Liver (tissue), 9 donors: ENCODE data around the gene TENT4A. TPM values are rescaled to one million over a fixed set of nuclear protein-coding genes. Genes with fewer than 3 reads are reported as not detected.

Experiments used
- DNase-seq: peaks from one replicate; pipeline ENCODE4 v3.0.0-alpha.2; 2017; ENCODE audit warnings: low spot score
- H3K27ac ChIP-seq, 2 donors: one replicate each; pipeline ENCODE4 v1.7.0; 2013; ENCODE audit warnings: inconsistent platforms in 2 of 2, low read length in 2 of 2, control low read depth in 1 of 2, low read depth in 1 of 2, mild to moderate bottlenecking in 1 of 2
- H3K27me3 ChIP-seq, 4 donors: one replicate each; pipeline versions ENCODE4 v1.6.1 to v1.7.0; 2013; ENCODE audit warnings: low read length in 3 of 4, inconsistent platforms in 1 of 4, mild to moderate bottlenecking in 1 of 4, moderate library complexity in 1 of 4; ENCODE audit not compliant: control insufficient read depth in 4 of 4, insufficient read depth in 4 of 4
- H3K36me3 ChIP-seq, 4 donors: one replicate each; pipeline versions ENCODE4 v1.6.1 to v1.7.0; 2013; ENCODE audit warnings: low read length in 3 of 4, mild to moderate bottlenecking in 3 of 4, low read depth in 1 of 4, moderate library complexity in 1 of 4; ENCODE audit not compliant: control insufficient read depth in 4 of 4, insufficient read depth in 3 of 4
- H3K4me1 ChIP-seq, 4 donors: one replicate each; pipeline versions ENCODE4 v1.6.1 to v1.7.0; 2013; ENCODE audit warnings: low read length in 3 of 4, mild to moderate bottlenecking in 3 of 4, moderate library complexity in 1 of 4; ENCODE audit not compliant: control insufficient read depth in 4 of 4, insufficient read depth in 4 of 4
- H3K4me3 ChIP-seq, 3 donors: one replicate each; pipeline versions ENCODE4 v1.6.1 to v1.7.0; 2013; ENCODE audit warnings: low read length in 3 of 3, control low read depth in 1 of 3, low read depth in 1 of 3, mild to moderate bottlenecking in 1 of 3
- H3K9ac ChIP-seq, 2 donors: one replicate each; pipeline ENCODE4 v1.7.0; 2013; ENCODE audit warnings: low read length in 2 of 2, mild to moderate bottlenecking in 2 of 2, moderate library complexity in 2 of 2, control low read depth in 1 of 2, low read depth in 1 of 2
- H3K9me3 ChIP-seq, 4 donors: one replicate each; pipeline versions ENCODE4 v1.6.1 to v1.7.0; 2013; ENCODE audit warnings: low read length in 3 of 4; ENCODE audit not compliant: control insufficient read depth in 4 of 4
- EGR1 ChIP-seq, 2 donors: IDR thresholded peaks; 2 replicates each; pipeline ENCODE4 v1.6.1; 2016 to 2018; ENCODE audit warnings: antibody characterized with exemption in 2 of 2, low read depth in 2 of 2
- FOXA1 ChIP-seq: IDR thresholded peaks from 2 replicates; pipeline ENCODE4 v1.6.1; 2016; ENCODE audit warnings: antibody characterized with exemption
- FOXA2 ChIP-seq: IDR thresholded peaks from 2 replicates; pipeline ENCODE4 v1.6.1; 2016; ENCODE audit warnings: antibody characterized with exemption
- GABPA ChIP-seq, 2 donors: IDR thresholded peaks in 1 of 2; conservative IDR thresholded peaks in 1 of 2; 2 replicates each; pipeline ENCODE4 v1.6.1; 2016; ENCODE audit warnings: antibody characterized with exemption in 2 of 2, mild to moderate bottlenecking in 1 of 2, moderate library complexity in 1 of 2
- HNF4A ChIP-seq, 2 donors: conservative IDR thresholded peaks; 2 replicates each; pipeline ENCODE4 v1.6.1; 2016; ENCODE audit warnings: antibody characterized with exemption in 2 of 2, mild to moderate bottlenecking in 2 of 2
- HNF4G ChIP-seq: IDR thresholded peaks from 2 replicates; pipeline ENCODE4 v1.6.1; 2016; ENCODE audit warnings: antibody characterized with exemption
- JUND ChIP-seq, 2 donors: IDR thresholded peaks; 2 replicates each; pipeline ENCODE4 v1.6.1; 2016; ENCODE audit warnings: antibody characterized with exemption in 2 of 2
- NR2F2 ChIP-seq: IDR thresholded peaks from 2 replicates; pipeline ENCODE4 v1.6.1; 2016; ENCODE audit warnings: antibody characterized with exemption
- RXRA ChIP-seq, 2 donors: IDR thresholded peaks; 2 replicates each; pipeline ENCODE4 v1.6.1; 2017 to 2018; ENCODE audit warnings: antibody characterized with exemption in 2 of 2, mild to moderate bottlenecking in 1 of 2
- SP1 ChIP-seq: IDR thresholded peaks from 2 replicates; pipeline ENCODE4 v1.6.1; 2018; ENCODE audit warnings: antibody characterized with exemption, mild to moderate bottlenecking
- TAF1 ChIP-seq: conservative IDR thresholded peaks from 2 replicates; pipeline ENCODE4 v1.6.1; 2016; ENCODE audit warnings: antibody characterized with exemption, mild to moderate bottlenecking
- YY1 ChIP-seq: IDR thresholded peaks from 2 replicates; pipeline ENCODE4 v1.6.1; 2016; ENCODE audit warnings: antibody characterized with exemption, mild to moderate bottlenecking
- WGBS: extraction: QIAGEN DNeasy Blood & Tissue Kit; methylation state at CpG from one replicate; pipeline ENCODE4 v1.1.7; 2013; 5-methylcytosine and 5-hydroxymethylcytosine counted together
- polyA plus RNA-seq, 2 donors: library from polyadenylated mRNA; stranded (reverse) in 1 of 2; unstranded in 1 of 2; fragments of 200-250 nt in 1 of 2; fragments of >200 nt in 1 of 2; fragmentation: Nextera tagmentation in 1 of 2; extraction: Ambion mirVana in 1 of 2; gene quantifications; one replicate each; pipeline versions ENCODE4 v1.2.1 to v1.2.3, GENCODE V29; 2013 to 2015
- total RNA-seq, 2 donors: library from RNA; depleted of rRNA; stranded (reverse); fragments of >200 nt; gene quantifications; one replicate each; pipeline ENCODE4 v1.2.3, GENCODE V29; 2014
- TF ChIP-seq, protein P1 (sequence below): IDR thresholded peaks from 2 replicates; pipeline ENCODE4 v1.6.1; 2016; ENCODE audit warnings: antibody characterized with exemption, mild to moderate bottlenecking
- TF ChIP-seq, protein P2 (sequence below): IDR thresholded peaks from 2 replicates; pipeline ENCODE4 v1.6.1; 2016; ENCODE audit warnings: antibody characterized with exemption
- TF ChIP-seq, protein P3 (sequence below): IDR thresholded peaks from 2 replicates; pipeline ENCODE4 v1.6.1; 2016; ENCODE audit warnings: antibody characterized with exemption
- TF ChIP-seq, protein P4 (sequence below): IDR thresholded peaks from 2 replicates; pipeline ENCODE4 v1.6.1; 2016; ENCODE audit warnings: antibody characterized with exemption
- donor health status: healthy.
- donor health status: healthy.
- donor health status: healthy.
- donor health status: healthy.
- donor health status: healthy.

The TENT4A gene
- total and polyA plus RNA-seq, 4 donors: 3.9 to 15.1 (median 8.1) TPM

DNA sequence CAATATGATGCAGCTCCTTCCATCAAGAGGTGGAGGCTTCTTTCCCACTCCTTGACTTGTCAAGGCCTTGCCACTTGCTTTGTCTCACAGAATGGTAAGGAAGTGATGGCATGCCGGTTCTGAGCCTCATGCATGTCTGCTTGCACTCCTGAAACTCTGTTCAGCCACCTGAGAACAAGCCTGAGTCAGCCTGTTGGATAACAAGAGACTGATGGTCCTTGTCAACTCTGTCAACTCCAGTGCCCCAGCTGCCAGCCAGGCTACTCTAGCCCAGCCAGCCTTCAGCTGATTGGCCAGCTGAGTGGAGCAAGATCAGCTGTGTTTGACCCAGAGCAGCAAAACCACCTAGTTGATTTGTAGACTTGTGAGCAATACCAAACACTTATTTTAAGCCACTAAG lies 4.4 kb upstream of the TENT4A start:
- no peak for DNase-seq
- TF ChIP-seq GABPA (IDR thresholded peaks at IDR 0.05 in 1 of 2, conservative IDR thresholded peaks at IDR 0.05 in 1 of 2) (no peak), HNF4G (no peak)
- TF ChIP-seq, protein P1, sequence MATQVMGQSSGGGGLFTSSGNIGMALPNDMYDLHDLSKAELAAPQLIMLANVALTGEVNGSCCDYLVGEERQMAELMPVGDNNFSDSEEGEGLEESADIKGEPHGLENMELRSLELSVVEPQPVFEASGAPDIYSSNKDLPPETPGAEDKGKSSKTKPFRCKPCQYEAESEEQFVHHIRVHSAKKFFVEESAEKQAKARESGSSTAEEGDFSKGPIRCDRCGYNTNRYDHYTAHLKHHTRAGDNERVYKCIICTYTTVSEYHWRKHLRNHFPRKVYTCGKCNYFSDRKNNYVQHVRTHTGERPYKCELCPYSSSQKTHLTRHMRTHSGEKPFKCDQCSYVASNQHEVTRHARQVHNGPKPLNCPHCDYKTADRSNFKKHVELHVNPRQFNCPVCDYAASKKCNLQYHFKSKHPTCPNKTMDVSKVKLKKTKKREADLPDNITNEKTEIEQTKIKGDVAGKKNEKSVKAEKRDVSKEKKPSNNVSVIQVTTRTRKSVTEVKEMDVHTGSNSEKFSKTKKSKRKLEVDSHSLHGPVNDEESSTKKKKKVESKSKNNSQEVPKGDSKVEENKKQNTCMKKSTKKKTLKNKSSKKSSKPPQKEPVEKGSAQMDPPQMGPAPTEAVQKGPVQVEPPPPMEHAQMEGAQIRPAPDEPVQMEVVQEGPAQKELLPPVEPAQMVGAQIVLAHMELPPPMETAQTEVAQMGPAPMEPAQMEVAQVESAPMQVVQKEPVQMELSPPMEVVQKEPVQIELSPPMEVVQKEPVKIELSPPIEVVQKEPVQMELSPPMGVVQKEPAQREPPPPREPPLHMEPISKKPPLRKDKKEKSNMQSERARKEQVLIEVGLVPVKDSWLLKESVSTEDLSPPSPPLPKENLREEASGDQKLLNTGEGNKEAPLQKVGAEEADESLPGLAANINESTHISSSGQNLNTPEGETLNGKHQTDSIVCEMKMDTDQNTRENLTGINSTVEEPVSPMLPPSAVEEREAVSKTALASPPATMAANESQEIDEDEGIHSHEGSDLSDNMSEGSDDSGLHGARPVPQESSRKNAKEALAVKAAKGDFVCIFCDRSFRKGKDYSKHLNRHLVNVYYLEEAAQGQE: no peak
- Histone ChIP-seq H3K9me3 (no peaks in the 10 kb centered on the region), H3K36me3 (no peaks in the 10 kb centered on the region), H3K27ac (no peak overlapping the region), H3K9ac (no peak overlapping the region), H3K4me3 (no peak overlapping the region), H3K4me1 (peaks cover 0 to 8% (median under 1%) of the 10 kb centered on the region in 4 donors), H3K27me3 (no peaks in the 10 kb centered on the region)
- WGBS: 83% methylated on average over 1 of the region's 1 CpG

DNA sequence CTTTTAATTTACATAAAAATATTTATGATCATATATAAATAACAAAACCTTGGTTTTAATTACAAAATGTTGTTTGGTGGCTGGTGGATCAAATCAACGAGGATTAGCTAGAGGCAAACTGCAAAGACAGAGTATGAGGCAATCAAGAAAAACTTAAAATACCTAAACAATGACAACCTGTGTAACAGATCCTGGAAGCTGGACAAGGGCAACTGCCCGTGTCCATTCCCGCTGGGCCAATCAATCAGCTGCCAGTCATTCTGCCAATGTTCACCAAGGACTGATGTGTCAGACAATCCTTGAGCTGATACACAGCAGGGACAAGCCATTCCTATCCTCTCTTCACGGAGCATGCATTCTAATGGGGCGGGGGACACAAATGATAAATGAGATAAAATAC lies 3.2 kb upstream of the TENT4A start:
- Histone ChIP-seq H3K9me3 (no peaks in the 10 kb centered on the region), H3K4me1 (peaks cover 1 to 12% (median 4%) of the 10 kb centered on the region in 4 donors), H3K36me3 (no peaks in the 10 kb centered on the region), H3K9ac (no peak overlapping the region), H3K4me3 (no peak overlapping the region), H3K27ac (no peak overlapping the region), H3K27me3 (no peaks in the 10 kb centered on the region)
- TF ChIP-seq JUND (IDR thresholded peaks at IDR 0.05) (peak in 1 of 2 donors; percentile 15), EGR1 (IDR thresholded peaks at IDR 0.05; ENCODE audit: low read depth in 2 of 2) (no peak), FOXA2 (no peak), HNF4A (conservative IDR thresholded peaks at IDR 0.05) (peak in 1 of 2 donors; percentile 26), RXRA (IDR thresholded peaks at IDR 0.05) (peak in 1 of 2 donors; percentile 21), TAF1 (no peak), GABPA (IDR thresholded peaks at IDR 0.05 in 1 of 2, conservative IDR thresholded peaks at IDR 0.05 in 1 of 2) (no peak)
- DNase-seq: no peak
- WGBS: 53% methylated on average over 5 of the region's 5 CpGs

DNA sequence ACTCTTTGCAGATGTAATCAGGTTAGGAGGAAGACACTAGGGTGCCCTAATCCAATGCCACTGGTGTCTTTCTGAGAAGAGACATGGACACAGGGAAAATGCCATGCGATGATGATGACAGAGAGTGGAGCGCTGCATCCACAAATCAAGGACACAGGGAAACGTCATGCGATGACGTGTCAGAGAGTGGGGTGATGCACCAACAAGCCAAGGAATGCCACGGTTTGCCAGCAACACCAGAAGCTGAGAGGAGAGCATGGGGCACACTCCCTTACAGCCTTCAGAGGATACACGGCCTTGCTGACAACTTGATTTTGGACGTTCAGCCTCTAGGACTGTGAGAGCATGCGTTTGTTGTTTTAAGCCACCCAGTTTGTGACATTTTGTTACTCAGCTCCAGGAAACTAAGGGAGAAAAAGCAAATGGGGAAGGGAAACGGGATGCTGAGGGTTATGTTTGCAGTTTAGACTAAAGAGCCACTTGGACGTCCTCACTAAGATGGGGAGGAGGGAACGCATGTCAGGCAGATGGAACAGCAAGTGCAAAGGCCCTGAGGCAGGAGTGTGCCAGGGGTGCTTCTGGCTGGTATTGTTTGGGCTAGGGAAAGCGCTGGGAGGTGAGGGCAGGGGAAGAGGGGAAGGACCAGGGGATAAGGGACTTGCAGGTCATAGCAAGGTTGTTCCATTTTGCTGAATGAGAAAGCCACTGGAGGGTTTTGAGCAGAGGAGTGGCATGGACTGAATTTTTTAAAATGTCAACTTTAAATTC lies 2.5 kb upstream of the TENT4A start:
- H3K27me3 ChIP-seq: no peaks in the 10 kb centered on the region
- no peak overlapping the region for H3K27ac ChIP-seq
- WGBS: 92% methylated on average over 13 of the region's 13 CpGs
- H3K9me3 ChIP-seq: no peaks in the 10 kb centered on the region
- peaks cover 3 to 19% (median 11%) of the 10 kb centered on the region in 4 donors for H3K4me1 ChIP-seq
- no peak for DNase-seq
- no peaks in the 10 kb centered on the region for H3K36me3 ChIP-seq
- no peak overlapping the region for H3K4me3 ChIP-seq
- H3K9ac ChIP-seq: no peak overlapping the region
- TF ChIP-seq YY1 (no peak), JUND (IDR thresholded peaks at IDR 0.05) (no peak), TAF1 (no peak), HNF4G (no peak), FOXA1 (no peak), SP1 (no peak), NR2F2 (no peak), EGR1 (IDR thresholded peaks at IDR 0.05; ENCODE audit: low read depth in 2 of 2) (no peak), RXRA (IDR thresholded peaks at IDR 0.05) (no peak)
- TF ChIP-seq, protein P2, sequence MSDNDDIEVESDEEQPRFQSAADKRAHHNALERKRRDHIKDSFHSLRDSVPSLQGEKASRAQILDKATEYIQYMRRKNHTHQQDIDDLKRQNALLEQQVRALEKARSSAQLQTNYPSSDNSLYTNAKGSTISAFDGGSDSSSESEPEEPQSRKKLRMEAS: no peak
- TF ChIP-seq, protein P3, sequence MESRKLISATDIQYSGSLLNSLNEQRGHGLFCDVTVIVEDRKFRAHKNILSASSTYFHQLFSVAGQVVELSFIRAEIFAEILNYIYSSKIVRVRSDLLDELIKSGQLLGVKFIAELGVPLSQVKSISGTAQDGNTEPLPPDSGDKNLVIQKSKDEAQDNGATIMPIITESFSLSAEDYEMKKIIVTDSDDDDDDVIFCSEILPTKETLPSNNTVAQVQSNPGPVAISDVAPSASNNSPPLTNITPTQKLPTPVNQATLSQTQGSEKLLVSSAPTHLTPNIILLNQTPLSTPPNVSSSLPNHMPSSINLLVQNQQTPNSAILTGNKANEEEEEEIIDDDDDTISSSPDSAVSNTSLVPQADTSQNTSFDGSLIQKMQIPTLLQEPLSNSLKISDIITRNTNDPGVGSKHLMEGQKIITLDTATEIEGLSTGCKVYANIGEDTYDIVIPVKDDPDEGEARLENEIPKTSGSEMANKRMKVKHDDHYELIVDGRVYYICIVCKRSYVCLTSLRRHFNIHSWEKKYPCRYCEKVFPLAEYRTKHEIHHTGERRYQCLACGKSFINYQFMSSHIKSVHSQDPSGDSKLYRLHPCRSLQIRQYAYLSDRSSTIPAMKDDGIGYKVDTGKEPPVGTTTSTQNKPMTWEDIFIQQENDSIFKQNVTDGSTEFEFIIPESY: no peak
- TF ChIP-seq, protein P4, sequence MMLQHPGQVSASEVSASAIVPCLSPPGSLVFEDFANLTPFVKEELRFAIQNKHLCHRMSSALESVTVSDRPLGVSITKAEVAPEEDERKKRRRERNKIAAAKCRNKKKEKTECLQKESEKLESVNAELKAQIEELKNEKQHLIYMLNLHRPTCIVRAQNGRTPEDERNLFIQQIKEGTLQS: no peak
- TF ChIP-seq, protein P1: no peak
